GM12873 (cell line): ENCODE results near the gene TSPYL4.

Source experiments
- CTCF ChIP-seq: IDR thresholded peaks from 2 replicates; pipeline ENCODE4 v1.5.1; 2012; ENCODE audit warnings: low read depth, mild to moderate bottlenecking, moderate library complexity, low read length, control low read depth; ENCODE audit not compliant: insufficient read depth; ENCODE audit errors: missing control alignments

TSPYL4 gene

GRCh38 chr6:116280161-116280932 is 26.5 kb upstream of the TSPYL4 start:
- TF ChIP-seq CTCF: no peak

GRCh38 chr6:116279232-116280160 is 25.6 kb upstream of the TSPYL4 start, which contains the start of gene TSPYL1:
Gene TSPYL1 (minus strand): TSS chr6:116279930. CDS start chr6:116279830, 100 bp downstream.
- no peak for TF ChIP-seq CTCF

GRCh38 chr6:116278854-116279231 is 25.0 kb upstream of the TSPYL4 start:
- TF ChIP-seq CTCF: no peak

- no peak for TF ChIP-seq CTCF
Measured at GRCh38 chr6:116278481-116278829, 24.6 kb upstream of the TSPYL4 start.

GRCh38 chr6:116277124-116277523 is 23.2 kb upstream of the TSPYL4 start:
- no peak for TF ChIP-seq CTCF

- no peak for TF ChIP-seq CTCF
Measured at GRCh38 chr6:116271149-116271708, 17.4 kb upstream of the TSPYL4 start.
